Upper lobe of left lung (tissue), 4 donors: ENCODE data around the gene CLPSL1.

Experiments
- CTCF ChIP-seq, 6 experiments: fragments of 450-650 bp in 4 of 6; fragments of 200-600 bp in 2 of 6; sonication (generic) in 2 of 6; IDR thresholded peaks; one replicate each; pipeline ENCODE4 v1.5.1; 2016 to 2019; ENCODE audit warnings: antibody characterized with exemption in 6 of 6
- EP300 ChIP-seq, 4 donors: sonication (generic); formaldehyde crosslinking; IDR thresholded peaks; one replicate each; pipeline ENCODE4 v1.5.1; 2017; ENCODE audit warnings: antibody characterized with exemption in 4 of 4, control low read depth in 2 of 4
- POLR2AphosphoS5 ChIP-seq, 2 donors: sonication (generic); formaldehyde crosslinking; IDR thresholded peaks; one replicate each; pipeline ENCODE4 v1.5.1; 2017; ENCODE audit warnings: antibody characterized with exemption in 2 of 2

- TF ChIP-seq POLR2AphosphoS5 (IDR thresholded peaks at IDR 0.05) (no peak), CTCF (IDR thresholded peaks at IDR 0.05) (no peak), EP300 (IDR thresholded peaks at IDR 0.05) (no peak)
These were observed 2.4 kb upstream of the CLPSL1 start for GRCh38 chr6:35778437-35778836.
